Right ventricle myocardium inferior (tissue), 1 donor: Measurements from ENCODE around the gene TEX22. TPM values are rescaled to one million over a fixed set of nuclear protein-coding genes. Genes with fewer than 3 reads are reported as not detected.

ENCODE experiments used
- ATAC-seq: fragments of 200-7000 bp; cut with Tn5 transposase; one replicate; pipeline ENCODE4 v1.9.1; 2020; ENCODE audit warnings: mild to moderate bottlenecking, moderate library complexity
- DNase-seq: peaks from one replicate; pipeline ENCODE4 v3.0.0; 2021; ENCODE audit errors: missing footprints
- intact Hi-C: fragments of 100-400 bp; cut with DNase I; formaldehyde crosslinking; loops from one replicate; pipeline ENCODE4 v1.11.0; 2022
- total RNA-seq: library from RNA; stranded (reverse); fragmentation: NEBNext Ultra II Directional; extraction: Animal tissue kit (Norgen Biotek cat#: 25700); gene quantifications from one replicate; pipeline ENCODE4 v1.2.1, GENCODE V29; 2021
- donor health status: DM: no; HTN: yes; CAD: no; lungs with severe emphysema.

TEX22 gene
- total RNA-seq, 1 donor from 2014 or later = 2.4 TPM

GRCh38 chr14:105425823-105426247 lies 27.5 kb downstream of the TEX22 start:
- DNase-seq (no peak), ATAC-seq (no peak)
- intact Hi-C loops = no loop called here

GRCh38 chr14:105426416-105427130 lies 28.2 kb downstream of the TEX22 start:
- intact Hi-C loops = no loop called here
- no peak for DNase-seq
- no peak for ATAC-seq

- DNase-seq (no peak), ATAC-seq (no peak)
- intact Hi-C loops = no loop called here
Observed at GRCh38 chr14:105427412-105427811, 29.1 kb downstream of the TEX22 start.

- intact Hi-C loops = no loop called here
Observed at GRCh38 chr14:105427936-105428485, 29.7 kb downstream of the TEX22 start.

GRCh38 chr14:105430042-105430441 lies 31.7 kb downstream of the TEX22 start:
- intact Hi-C loops = no loop called here
- no peak for DNase-seq
- ATAC-seq = no peak

More at GRCh38 chr14:105427936-105428485, 29.7 kb downstream of the TEX22 start:
- DNase-seq (no peak), ATAC-seq (no peak)

GRCh38 chr14:105430565-105430964 lies 32.2 kb downstream of the TEX22 start:
- ATAC-seq (no peak), DNase-seq (no peak)
- intact Hi-C loops = no loop called here

- DNase-seq (no peak), ATAC-seq (no peak)
- intact Hi-C loops = no loop called here
Observed at GRCh38 chr14:105431256-105431655, 32.9 kb downstream of the TEX22 start.

DNA sequence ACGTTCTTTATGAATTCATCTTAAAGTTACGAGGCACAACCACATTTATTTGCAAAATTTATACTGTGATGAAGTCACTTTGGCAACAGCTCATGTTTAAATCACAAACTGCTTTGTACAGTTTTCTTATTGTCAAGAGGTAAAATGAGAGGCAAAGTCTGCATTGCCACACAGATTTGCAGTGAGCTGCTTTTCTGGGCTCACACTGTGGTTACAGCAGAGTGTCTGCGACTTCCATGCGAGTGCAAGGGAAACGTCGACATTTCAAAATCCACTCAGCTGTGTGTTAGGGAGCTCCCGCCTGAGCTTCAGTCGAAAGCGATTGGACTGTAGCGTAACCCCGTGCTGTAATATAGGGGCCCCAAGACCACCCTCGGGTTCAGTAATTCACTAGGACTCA lies 34.3 kb downstream of the TEX22 start:
- intact Hi-C loops = no loop called here
- DNase-seq (no peak), ATAC-seq (no peak)

GRCh38 chr14:105433161-105433605 lies 34.8 kb downstream of the TEX22 start:
- intact Hi-C loops = no loop called here

DNA sequence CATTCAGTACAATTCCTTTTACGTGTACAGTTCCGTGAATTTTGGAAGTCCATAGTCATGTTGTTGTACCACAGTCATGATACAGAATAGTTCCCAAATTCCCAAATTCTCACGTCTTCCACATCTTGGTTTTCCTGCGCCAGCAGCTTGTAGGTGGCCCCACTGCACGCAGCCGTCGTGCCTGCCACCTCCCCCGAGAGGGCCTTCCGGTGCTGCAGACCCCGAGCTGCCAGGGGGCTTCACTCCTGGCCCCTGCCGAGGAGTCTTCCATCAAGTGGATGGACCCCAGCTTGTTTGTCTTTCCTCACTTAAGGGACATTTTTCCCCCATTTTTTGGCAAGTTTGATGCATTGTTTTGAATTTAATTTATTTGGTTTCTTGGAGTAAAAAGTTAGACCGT lies 38.1 kb downstream of the TEX22 start:
- no peak for ATAC-seq
- DNase-seq = no peak
- intact Hi-C loops = no loop called here

More at GRCh38 chr14:105433161-105433605, 34.8 kb downstream of the TEX22 start:
- DNase-seq = no peak
- ATAC-seq = no peak

- intact Hi-C loops = no loop called here
- ATAC-seq (no peak), DNase-seq (peak; percentile 49)
Observed at GRCh38 chr14:105436891-105437722, 38.8 kb downstream of the TEX22 start.

- intact Hi-C loops = no loop called here
- DNase-seq (peak; percentile 37), ATAC-seq (no peak)
Observed at GRCh38 chr14:105437723-105438500, 39.6 kb downstream of the TEX22 start.

- DNase-seq = peak; percentile 39
Observed at GRCh38 chr14:105439179-105439578, 40.8 kb downstream of the TEX22 start.

DNA sequence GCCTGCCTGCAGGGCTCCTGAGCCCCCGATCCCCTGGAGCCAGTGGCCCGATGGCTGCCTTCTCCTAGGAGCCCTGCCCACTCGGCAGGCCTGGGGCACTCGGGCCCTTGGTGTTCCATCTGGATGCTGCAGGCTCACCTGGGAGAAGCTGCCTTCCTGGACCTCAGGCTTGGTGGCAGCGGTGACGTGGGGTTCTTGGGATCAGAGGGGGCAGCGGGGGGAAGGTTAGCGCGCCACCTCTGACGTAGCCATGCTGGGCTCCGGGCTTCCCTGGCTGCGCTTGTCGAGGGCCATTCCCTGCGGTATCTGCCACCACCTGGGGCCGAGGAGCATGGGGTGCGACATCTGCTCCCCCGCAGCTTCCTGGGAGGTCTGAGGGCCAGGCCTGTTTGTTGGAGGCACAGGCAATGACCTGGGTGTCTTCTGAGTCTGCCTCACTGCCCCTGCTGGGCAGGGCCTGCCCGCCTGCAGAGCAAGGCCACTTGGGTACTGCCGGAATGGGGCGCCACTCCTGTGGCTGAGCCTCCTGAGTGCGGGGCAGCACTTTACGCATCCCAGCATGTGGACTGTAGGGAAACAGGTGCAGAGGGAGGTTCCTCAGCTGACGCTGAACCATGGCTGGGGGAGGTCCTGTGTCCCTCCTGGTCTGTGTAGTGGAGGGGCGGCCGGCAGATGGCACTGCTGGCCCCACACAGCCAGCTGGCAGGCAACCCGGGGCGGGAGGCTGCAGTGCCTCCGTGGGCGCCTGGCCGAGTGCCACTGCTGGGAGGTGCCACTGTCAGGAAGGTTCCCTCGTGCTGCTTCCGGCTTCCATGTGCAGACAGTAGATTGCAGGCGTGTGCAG lies 41.6 kb downstream of the TEX22 start:
- no peak for ATAC-seq
- DNase-seq = peak; percentile 37
- intact Hi-C loops = no loop called here

More at GRCh38 chr14:105439179-105439578, 40.8 kb downstream of the TEX22 start:
- intact Hi-C loops = no loop called here
- no peak for ATAC-seq

DNA sequence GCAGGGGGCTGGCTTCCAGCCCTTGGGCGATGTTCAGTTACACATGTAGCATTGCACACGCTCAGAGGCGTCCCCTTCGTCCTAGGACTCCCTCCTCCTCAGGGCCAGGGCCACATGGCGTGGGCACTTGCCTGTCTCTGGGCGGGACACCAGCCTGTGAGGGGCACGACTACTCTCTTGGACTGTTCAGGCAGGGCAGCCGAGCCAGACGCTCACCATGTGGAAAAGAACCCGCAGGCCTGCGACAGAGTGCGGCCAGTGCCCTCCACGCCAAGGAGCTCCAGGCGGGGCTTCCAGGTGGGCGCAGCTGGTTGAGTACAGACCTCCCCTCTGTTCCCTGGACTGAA lies 42.2 kb downstream of the TEX22 start:
- intact Hi-C loops = no loop called here
- no peak for ATAC-seq
- peak; percentile 32 for DNase-seq

- ATAC-seq = no peak
- no peak for DNase-seq
- intact Hi-C loops = no loop called here
Observed at GRCh38 chr14:105440992-105441391, 42.7 kb downstream of the TEX22 start.

GRCh38 chr14:105442125-105442524 lies 43.8 kb downstream of the TEX22 start:
- DNase-seq = peak; percentile 42
- intact Hi-C loops = no loop called here

DNA sequence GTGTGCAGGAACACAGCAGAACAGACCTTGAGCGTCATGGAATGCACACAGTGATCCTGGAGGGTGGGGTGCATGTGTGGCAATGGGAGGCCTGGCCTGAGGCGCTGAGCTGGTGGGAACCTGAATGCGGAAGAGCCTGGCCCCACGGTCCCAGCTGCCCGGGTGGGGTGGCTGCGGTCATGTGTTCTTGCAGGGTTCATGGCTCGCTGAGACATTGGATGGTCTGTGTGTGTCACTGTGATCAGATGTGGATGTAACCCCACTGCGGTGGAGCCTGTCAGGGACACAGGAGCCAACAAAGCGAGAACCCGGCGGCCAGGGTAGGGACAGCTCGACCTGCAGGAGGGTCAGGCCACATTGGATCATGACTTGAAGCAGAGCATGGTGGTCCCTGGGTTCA lies 44.5 kb downstream of the TEX22 start:
- intact Hi-C loops = no loop called here
- no peak for ATAC-seq
- DNase-seq = no peak

More at GRCh38 chr14:105442125-105442524, 43.8 kb downstream of the TEX22 start:
- ATAC-seq = no peak
